Measurements from ENCODE around the gene PIK3CB.
"Not testable (repeated sequence)": the region's sequence is repeated elsewhere in the genome, so short reads cannot be mapped to it uniquely, and the experiment has no call there.

The PIK3CB gene

DNA sequence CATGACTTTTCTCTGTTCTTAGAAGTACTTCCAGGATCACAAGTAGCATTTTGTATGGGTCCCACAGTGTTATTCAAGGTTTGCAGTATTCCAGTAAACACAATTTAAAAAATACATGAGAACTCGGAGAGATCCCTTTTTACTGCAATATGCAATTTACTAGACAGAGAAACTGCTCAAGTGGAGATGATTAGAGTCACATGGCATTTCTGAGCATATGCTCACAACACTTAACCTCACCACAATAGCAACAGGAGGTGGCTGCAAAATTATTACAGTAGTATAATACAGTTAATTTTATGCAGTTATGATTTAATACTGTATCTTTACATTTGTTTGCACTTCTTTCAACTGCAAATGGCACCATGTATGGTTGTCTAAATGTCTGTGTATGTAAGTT lies 87.5 kb downstream of the PIK3CB start:
- no peak for DNase-seq (ENCODE audit: low read depth)

DNA sequence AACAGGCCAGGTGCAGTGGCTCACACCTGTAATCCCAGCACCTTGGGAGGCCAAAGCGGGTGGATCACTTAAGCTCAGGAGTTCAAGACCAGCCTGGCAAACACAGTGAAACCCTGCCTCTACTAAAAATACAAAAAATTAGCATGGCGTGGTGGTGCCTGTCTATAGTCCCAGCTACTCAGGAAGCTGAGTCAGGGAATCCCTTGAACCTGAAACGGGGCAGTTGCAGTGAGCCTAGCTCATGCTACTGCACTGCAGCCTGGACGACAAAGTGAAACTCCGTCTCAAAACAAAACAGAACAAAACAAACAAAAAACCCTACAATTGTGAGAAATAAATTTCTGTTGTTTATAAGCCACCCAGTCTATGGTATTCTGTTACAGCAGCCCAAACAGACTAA lies 94.7 kb downstream of the PIK3CB start:
- DNase-seq (ENCODE audit: low read depth) = no peak

GRCh38 chr3:138732456-138732855 lies 102.3 kb downstream of the PIK3CB start:
- no peak for DNase-seq (ENCODE audit: low read depth)

DNA sequence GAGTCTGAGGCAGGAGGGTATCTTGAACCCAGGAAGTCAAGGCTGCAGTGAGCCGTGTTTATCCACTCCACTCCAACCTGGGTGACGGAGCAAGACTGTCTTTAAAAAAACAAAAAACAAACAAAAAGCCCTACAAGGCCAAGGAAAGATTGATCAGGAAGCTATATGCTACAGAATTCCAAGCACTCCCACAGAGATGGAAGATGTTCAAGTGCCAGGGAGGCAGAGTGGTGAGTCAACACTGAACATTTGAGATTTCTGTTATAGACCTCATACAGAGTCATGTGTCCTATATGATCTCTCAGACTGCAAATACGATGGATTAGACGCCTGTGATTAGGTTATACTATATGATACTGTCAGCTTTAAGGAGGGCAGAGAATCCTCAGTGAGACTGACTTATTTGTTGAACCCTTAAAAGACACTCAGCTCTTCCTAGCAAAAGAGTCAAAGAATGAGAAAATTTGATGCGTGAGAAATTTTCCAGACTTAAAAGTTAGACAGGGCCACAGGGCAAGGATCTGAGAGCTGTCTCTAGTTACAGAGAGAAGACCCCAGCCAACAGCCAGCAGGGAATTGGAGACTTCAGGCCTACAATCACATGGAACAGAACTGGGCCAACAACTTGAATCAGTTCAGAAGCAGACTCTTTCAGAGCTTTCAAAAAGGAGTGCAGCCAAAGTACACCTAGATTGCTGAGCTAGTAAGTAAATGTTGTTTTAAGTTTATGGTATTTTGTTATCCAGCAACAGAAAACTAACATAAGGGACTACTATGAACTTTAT lies 107.6 kb downstream of the PIK3CB start:
- DNase-seq (ENCODE audit: low read depth) = no peak

DNA sequence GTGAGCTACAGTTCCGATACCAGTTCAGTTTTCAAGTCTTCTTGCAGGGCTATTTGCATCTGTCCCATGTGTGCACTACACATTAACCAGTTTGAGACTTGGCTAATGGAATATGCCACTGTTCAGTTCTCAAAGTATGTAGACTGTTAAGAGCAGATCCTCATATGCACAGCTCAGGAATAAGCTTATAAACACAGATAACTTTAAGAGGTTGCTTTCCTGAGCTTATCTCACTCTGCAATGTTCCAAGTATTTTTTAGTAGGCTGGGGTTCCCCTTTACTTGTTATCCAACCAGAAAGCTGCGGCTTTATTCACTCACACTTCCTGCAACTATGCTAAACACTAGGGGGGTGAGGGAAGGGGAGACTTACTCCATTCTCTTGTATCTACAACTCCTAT lies 108.7 kb downstream of the PIK3CB start:
- DNase-seq (ENCODE audit: low read depth) = not testable (repeated sequence)

DNA sequence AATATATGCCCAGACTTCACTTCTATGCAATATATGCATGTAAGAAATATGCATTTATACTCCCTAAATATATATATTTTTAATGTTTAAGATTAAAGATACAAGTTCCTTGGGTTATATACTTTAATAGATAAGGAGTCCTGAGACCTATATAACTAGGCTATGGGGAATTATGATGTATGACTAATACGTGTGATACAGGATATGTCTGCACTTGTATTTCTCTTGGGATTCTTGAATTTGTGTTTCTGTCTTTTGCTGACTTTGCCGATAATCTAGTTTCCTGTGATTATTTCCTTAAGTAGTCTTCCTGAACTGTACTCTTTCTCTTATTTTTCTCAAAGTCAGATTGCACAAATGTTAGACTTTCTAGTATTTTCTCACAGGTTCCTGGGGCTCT lies 109.6 kb downstream of the PIK3CB start:
- no peak for DNase-seq (ENCODE audit: low read depth)

DNA sequence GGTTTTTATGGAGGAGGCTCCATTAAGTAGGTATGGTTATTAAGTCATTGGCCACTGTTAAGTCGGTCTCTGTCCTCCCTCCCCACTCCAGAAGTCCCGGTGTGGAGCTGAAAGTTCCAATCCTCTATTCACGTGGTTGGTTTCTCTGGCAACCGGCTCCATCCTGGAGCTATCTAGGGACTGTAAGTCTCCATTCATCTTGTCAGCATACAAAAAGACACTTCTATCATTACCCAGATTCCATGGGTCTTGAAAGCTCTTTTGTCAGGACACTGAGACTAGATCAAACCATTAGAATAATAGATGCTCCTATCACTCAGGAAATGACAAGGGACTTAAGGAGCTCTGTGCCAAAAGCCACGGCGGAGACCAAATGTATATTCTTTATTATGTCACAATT lies 110.3 kb downstream of the PIK3CB start:
- no peak for DNase-seq (ENCODE audit: low read depth)

GRCh38 chr3:138718849-138719248 lies 115.9 kb downstream of the PIK3CB start:
- no peak for DNase-seq (ENCODE audit: low read depth)

- no peak for DNase-seq (ENCODE audit: low read depth)
Observed at GRCh38 chr3:138717348-138717747, 117.4 kb downstream of the PIK3CB start.

GRCh38 chr3:138712086-138712485 lies 122.6 kb downstream of the PIK3CB start:
- DNase-seq (ENCODE audit: low read depth) = no peak

DNA sequence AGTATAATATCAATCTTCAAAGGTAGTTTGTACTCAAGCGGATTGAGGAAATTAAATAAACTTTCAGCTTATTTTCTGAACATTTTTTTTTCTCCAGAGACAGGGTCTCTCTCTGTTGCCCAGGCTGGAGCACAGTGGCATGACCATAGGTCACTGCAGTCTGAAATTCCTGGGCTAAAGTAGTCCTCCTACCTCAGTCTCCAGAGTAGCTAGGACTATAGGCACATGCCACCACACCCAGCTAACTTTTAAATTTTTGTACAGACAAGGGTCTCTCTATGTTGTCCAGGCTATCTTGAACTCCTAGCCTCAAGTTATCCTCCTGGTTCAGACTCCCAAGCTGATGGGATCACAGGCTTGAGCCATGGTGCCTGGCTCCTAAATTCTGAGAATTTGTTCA lies 129.1 kb downstream of the PIK3CB start:
- no peak for DNase-seq (ENCODE audit: low read depth)

GRCh38 chr3:138696666-138697370 lies 137.9 kb downstream of the PIK3CB start:
- no peak for DNase-seq (ENCODE audit: low read depth)

DNA sequence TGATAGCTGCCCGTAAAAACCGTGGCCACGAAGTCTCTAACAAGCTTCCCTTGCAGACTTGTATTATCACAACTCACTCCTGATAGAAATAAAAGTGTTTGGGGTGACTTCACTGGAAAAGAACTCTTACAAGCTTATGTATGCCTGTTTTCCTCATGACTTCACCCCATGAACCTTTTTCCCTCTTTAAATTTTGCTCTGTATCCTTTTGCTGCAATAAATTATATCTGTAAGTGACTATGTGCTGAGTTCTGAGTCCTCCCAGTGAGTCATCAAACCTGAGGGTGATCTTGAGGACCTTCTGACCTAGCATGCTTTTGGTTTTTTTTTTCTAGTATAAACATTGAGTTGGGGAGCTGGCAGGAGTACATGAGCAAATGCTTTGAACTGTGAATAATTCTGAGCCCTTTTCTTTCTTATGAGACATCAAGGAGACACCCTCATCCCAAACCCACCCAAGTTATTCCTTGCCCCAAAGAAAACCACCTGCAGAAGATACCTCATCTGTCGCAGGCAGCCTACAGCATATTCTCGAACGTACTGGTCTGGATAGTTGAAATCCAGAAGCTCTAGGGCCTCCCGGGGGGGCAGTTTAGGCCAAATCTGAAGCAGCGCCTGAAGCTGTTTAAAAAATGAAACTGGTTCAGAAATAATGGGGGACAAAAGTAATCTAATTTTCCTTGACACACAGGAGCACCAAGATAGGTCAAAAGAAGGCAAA lies 140.3 kb downstream of the PIK3CB start:
- no peak for DNase-seq (ENCODE audit: low read depth)

DNA sequence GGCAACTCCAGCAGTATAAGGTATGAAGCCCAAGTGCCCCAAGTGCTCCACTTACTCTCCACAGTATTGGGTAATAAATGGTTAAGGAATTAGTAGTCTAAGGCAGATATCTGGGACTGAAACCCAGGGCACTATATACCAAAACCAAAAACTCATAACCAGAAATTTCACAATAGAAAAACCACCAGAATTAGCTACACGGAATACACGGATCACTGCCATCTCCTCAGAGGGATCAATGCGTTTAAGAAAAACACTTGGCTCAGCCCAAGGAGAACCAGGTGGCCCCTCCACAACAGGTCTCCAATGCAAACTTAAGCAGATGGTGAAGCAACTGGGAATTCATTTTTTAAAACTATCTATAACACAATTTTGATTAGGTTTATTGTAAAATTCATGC lies 142.6 kb downstream of the PIK3CB start:
- no peak for DNase-seq (ENCODE audit: low read depth)

DNA sequence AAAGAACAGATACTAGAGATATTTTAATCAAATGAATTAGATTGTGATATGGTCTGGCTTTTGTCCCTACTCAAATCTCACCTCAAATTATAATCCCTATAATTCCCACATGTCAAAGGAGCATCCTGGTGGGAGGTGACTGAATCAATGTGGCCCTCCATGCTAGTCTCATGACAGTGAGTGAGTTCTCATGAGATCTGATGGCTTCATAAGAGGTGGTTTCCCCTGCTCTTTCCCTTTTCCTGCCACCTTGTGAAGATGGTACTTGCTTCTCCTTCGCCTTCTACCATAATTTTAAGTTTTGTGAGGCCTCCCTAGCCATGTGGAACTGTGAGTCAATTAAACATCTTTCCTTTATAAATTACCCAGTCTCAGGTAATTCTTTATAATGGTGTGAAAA lies 143.4 kb downstream of the PIK3CB start:
- DNase-seq (ENCODE audit: low read depth) = no peak

GRCh38 chr3:138690036-138690435 lies 144.7 kb downstream of the PIK3CB start:
- DNase-seq (ENCODE audit: low read depth) = no peak

DNA sequence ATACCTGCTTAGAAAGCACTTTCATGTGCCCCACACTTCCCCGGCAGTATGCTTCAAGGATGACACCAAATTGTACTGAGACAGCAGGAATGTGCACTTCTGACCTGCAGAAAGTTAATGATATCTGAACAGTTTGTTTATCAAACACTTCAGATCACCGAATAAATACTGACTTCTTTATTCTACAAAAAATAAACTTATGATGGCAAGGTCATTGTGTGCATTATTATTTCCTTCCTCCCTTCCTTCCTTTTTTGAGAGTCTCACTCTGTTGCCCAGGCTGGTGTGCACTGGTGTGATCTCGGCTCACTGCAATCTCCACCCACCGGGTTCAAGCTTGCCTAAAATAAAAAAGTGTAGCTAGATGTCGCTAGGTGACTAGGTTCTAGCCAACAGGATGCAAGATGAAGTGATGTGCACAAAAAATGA lies 145.8 kb downstream of the PIK3CB start:
- DNase-seq (ENCODE audit: low read depth) = no peak

DNA sequence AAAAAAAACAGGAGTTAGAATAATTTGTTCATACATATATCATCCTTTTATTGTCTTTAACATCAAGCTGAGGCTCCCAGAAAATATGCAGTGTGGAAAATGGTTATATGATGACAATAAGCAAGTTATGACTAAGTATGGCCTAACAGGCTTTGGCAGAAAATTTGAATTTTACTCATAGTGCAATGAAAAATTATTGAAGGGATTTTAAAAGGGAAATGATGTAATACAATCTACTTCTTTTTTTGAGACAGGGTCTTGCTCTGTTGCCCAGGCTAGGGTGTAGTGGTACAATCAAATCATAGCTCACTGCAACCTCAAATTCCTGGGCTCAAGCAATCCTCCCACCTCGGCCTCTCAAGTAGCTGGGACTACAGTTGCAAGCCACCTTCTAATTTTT lies 147.5 kb downstream of the PIK3CB start:
- no peak for DNase-seq (ENCODE audit: low read depth)

- DNase-seq (ENCODE audit: low read depth) = no peak
Observed at GRCh38 chr3:138686771-138687221, 147.9 kb downstream of the PIK3CB start.

GRCh38 chr3:138684396-138684795 lies 150.3 kb downstream of the PIK3CB start:
- DNase-seq (ENCODE audit: low read depth) = no peak

DNA sequence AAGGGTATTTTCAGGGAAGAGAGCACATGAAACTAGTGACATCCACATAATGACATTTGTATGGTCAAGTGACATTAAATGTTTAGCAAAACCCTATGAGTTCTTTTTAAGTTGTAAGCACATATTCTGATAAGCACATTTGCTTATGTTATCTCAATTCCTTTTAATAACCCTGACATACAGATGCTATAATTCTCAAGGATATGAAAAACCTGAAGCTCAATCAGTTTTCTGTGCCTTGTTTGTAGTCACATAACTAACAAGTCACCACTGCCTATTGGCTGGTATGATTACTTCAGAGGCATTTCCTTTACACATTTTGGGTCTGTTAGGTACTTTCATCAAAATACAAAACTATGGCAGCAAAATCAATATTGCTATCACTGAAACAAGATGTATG lies 152.1 kb downstream of the PIK3CB start:
- no peak for DNase-seq (ENCODE audit: low read depth)

DNA sequence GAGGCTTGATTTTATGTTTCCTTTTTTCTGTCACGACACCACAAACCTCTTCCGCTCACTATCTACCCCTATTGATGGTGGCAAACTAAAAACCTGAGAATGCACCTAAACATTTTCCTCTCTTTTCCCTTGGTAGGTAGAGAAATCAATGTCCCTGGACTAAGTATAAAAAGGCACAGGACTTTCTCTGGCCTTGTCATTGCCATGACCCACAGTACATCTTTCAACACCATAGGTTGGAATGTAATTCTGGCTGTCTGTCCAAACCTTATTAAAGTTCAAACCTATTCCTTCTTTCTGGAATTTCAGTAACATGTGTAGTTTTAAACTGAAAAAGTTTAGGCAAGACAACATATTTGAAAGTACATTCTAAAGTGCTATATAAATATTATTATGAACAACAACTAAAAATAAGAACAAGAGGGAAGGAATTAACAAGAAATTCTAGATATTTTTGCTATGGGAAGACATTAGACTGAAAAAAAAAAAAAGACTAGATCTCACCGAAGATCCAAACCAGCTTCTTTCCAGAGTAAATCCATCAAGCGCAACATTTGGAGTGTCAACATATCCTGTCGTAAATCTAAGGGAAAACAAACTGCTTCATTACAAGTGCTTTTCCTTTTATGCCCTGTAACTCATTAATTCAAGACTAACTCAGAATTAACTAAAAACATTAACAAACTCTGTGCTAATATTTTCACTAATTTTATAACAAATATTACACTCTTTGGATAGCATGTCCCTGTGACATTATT lies 153.1 kb downstream of the PIK3CB start:
- no peak for DNase-seq (ENCODE audit: low read depth)
